GM12891 (cell line): ENCODE data around the gene BCL2L14.
A peak's percentile ranks its signal among the peaks of the same experiment; 100 is the strongest.

Experiments
- DNase-seq: peaks from one replicate; pipeline ENCODE4 v3.0.0; 2011; ENCODE audit warnings: low spot score; ENCODE audit not compliant: insufficient read length
- FAIRE-seq: peaks from 2 replicates; lab custom pipeline; 2011; peaks lifted over from hg19 to GRCh38; lab: Jason Lieb, UNC
- PAX5 ChIP-seq: IDR thresholded peaks from 2 replicates; pipeline ENCODE4 v1.6.1; 2011; ENCODE audit warnings: low read length, moderate library complexity, mild to moderate bottlenecking; ENCODE audit not compliant: insufficient read depth, severe bottlenecking
- POLR2A ChIP-seq: IDR thresholded peaks from 2 replicates; pipeline ENCODE4 v1.6.1; 2011; ENCODE audit warnings: low read depth, low read length, control low read depth
- POLR2AphosphoS5 ChIP-seq: IDR thresholded peaks from 2 replicates; pipeline ENCODE4 v1.6.1; 2011; ENCODE audit warnings: low read depth, low read length, control low read depth
- POU2F2 ChIP-seq: IDR thresholded peaks from 2 replicates; pipeline ENCODE4 v1.6.1; 2011; ENCODE audit warnings: low read depth, mild to moderate bottlenecking, control low read depth, low read length, moderate library complexity
- SPI1 ChIP-seq: IDR thresholded peaks from 2 replicates; pipeline ENCODE4 v1.6.1; 2011; ENCODE audit warnings: low read depth, low read length, control low read depth
- TAF1 ChIP-seq: IDR thresholded peaks from 2 replicates; pipeline ENCODE4 v1.6.1; 2011; ENCODE audit warnings: low read depth, low read length, control low read depth

BCL2L14 gene

DNA sequence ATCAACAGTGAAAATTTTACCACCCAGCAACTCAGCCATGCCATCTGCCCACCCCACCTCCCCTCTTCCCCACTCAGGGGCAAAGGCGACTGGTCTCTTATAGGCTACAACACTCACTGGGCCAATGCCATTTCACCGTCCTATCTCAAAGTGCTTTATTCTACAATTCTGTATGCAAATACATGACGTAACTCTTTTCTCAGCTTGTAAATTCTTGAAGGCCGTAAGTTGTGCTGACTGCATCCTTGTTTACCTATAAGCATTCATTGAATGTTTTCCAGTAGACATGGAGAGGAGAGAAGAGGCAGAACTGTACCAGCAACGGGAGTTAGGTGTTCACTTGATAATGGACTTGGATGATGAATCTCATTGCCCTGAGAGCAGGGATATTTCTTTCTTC, 15.6 kb downstream of the BCL2L14 start:
- DNase-seq = no peak
- no peak for FAIRE-seq
- TF ChIP-seq POLR2A (no peak), PAX5 (no peak), TAF1 (no peak), POU2F2 (no peak), POLR2AphosphoS5 (no peak), SPI1 (no peak)

DNA sequence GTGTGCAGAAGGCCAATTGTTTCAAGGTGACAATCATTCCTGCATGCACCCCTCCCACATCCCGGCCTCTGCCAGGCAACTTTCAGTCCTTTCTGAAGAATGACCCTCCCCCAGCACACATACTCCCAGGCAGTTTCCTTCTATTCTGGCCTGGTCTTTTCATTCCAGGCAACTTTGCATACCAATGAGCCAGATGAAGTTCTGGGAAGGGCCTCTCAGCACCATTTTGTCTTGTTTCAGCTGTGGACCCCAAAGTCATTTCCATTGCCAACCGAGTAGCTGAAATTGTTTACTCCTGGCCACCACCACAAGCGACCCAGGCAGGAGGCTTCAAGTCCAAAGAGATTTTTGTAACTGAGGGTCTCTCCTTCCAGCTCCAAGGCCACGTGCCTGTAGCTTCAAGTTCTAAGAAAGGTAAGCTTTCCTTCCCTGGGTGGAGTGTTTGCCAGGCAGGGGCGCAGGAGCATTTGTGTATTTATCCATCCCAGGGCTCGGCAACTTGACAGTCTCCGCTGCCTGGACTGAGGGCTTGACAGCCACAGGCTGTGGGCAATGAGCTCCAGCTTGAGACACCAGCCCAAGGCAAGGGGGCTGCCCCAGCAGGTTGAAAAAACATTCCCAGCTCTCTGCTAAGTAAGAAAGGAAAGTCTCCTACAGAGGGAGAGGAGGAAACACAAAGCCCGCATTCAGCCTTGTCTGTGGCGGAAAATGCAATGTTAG, 16.4 kb downstream of the BCL2L14 start:
- no peak for DNase-seq
- TF ChIP-seq POLR2A (no peak), POLR2AphosphoS5 (no peak), TAF1 (no peak), POU2F2 (no peak), PAX5 (no peak), SPI1 (no peak)
- no peak for FAIRE-seq

GRCh38 chr12:12087693-12088034, 16.9 kb downstream of the BCL2L14 start:
- TF ChIP-seq POLR2AphosphoS5 (no peak), POLR2A (no peak), POU2F2 (no peak), TAF1 (no peak), SPI1 (no peak), PAX5 (no peak)
- FAIRE-seq = peak; percentile 9
- no peak for DNase-seq

GRCh38 chr12:12088147-12088546, 17.4 kb downstream of the BCL2L14 start:
- FAIRE-seq (no peak), DNase-seq (no peak)
- TF ChIP-seq POLR2A (no peak), POLR2AphosphoS5 (no peak), PAX5 (no peak), TAF1 (no peak), SPI1 (no peak), POU2F2 (no peak)

DNA sequence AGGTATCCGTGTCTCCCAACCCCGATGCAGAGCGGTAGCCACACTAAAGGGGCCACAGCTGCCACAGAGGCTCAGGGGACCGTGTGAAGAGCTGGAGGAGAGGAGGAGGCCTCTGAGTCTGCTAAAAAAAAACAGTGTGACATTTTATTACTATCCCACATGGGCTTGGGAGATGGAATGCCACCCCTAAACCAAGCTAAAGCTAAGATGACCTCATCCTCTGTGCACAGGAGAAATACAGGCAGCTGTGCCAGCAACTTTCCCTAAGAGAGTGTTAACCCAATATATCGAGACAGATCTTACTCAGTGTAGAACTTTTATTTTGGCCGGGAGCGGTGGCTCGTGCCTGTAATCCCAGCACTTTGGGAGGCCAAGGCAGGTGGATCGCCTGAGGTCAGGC, 18.0 kb downstream of the BCL2L14 start:
- no peak for FAIRE-seq
- TF ChIP-seq POLR2AphosphoS5 = no peak
- TF ChIP-seq PAX5 = no peak
- no peak for DNase-seq

DNA sequence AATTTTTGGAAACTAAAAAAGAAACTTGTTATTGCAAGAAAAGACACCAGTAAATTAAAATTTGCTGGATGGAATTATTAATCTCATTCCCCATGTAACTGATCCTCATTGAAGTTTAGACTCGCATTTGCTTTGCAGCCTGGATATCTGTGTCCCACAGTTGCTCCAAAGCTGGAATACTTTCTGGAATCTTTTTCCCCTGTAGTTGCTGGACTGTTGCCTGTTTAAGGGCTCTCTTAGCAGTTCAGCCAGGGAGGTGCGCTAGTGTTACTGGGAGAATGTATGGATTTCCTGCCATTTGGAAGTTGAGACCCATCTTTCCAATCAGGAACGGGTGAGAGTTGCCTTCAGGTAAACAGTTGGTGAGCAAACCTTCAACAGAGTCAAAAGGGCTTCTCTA, 20.3 kb downstream of the BCL2L14 start:
- DNase-seq (no peak), FAIRE-seq (no peak)
- no peak for TF ChIP-seq POLR2AphosphoS5
- TF ChIP-seq TAF1 = no peak
- TF ChIP-seq POU2F2 = no peak
- no peak for TF ChIP-seq PAX5
- no peak for TF ChIP-seq SPI1
- TF ChIP-seq POLR2A = no peak

- DNase-seq (no peak), FAIRE-seq (no peak)
These were observed 21.4 kb downstream of the BCL2L14 start for GRCh38 chr12:12091977-12092663.

DNA sequence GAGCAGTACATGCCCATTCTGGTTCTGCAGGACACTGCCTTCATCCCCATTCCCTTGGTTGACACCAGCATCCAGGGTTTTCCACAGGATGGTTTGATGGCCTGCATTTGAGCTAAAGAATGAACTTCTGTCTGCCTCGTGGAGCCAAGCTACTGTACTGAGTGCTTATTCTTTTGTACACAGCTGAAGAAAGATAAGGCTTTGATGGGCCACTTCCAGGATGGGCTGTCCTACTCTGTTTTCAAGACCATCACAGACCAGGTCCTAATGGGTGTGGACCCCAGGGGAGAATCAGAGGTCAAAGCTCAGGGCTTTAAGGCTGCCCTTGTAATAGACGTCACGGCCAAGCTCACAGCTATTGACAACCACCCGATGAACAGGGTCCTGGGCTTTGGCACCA, 23.7 kb downstream of the BCL2L14 start:
- FAIRE-seq (no peak), DNase-seq (no peak)
- TF ChIP-seq TAF1 (no peak), POU2F2 (no peak), POLR2A (no peak), SPI1 (no peak), POLR2AphosphoS5 (no peak), PAX5 (no peak)

More at GRCh38 chr12:12091977-12092663, 21.4 kb downstream of the BCL2L14 start:
- TF ChIP-seq PAX5 (no peak), POLR2A (no peak), POLR2AphosphoS5 (no peak), SPI1 (no peak), POU2F2 (no peak), TAF1 (no peak)

GRCh38 chr12:12095021-12095420, 24.3 kb downstream of the BCL2L14 start:
- DNase-seq = no peak
- TF ChIP-seq POLR2AphosphoS5 (no peak), SPI1 (no peak), POLR2A (no peak), PAX5 (no peak)
- FAIRE-seq = no peak
